SIG-M5 treated with dmso at 0.1 percent for 504 hours (cell line): Measurements from ENCODE around the gene BEST1.

Source experiments
- DNase-seq: peaks from one replicate; lab custom pipeline; 2025; ENCODE audit not compliant: unreplicated experiment; lab: John Stamatoyannopoulos, UW

Gene BEST1

DNA sequence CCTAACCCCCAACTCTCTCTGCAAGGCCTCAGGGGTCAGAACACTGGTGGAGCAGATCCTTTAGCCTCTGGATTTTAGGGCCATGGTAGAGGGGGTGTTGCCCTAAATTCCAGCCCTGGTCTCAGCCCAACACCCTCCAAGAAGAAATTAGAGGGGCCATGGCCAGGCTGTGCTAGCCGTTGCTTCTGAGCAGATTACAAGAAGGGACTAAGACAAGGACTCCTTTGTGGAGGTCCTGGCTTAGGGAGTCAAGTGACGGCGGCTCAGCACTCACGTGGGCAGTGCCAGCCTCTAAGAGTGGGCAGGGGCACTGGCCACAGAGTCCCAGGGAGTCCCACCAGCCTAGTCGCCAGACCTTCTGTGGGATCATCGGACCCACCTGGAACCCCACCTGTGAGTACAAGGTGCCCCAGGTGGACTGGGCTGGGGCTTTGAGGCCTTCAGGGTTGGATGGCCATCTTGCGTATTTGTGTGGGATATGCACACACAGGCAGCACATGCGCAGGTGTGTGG is at the start of gene BEST1:
TSS of gene BEST1 (plus strand) at position 317 of the 513 bp plus-strand sequence. CDS start 1,456 bp downstream, outside the sequence.
- no peak for DNase-seq

DNA sequence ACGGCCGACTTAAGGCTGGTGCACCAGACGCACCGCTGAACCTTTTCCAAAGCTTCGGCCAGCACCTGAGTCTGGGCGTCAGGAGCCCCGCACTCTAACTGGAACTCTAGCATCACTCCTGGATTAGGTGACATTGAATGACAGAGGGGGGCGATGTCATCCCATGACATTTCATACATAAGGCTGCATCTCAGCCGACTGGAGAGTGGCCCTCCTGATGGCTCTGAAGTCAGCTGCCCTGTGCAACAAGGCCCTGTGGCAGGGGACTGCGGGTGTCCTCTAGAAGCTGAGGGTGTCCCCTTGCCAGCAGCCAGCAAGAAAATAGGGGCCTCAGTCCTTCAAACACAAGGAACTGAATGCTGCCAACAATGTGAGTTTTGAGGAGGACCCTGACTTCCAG is 48.8 kb upstream of the BEST1 start:
- no peak for DNase-seq

DNA sequence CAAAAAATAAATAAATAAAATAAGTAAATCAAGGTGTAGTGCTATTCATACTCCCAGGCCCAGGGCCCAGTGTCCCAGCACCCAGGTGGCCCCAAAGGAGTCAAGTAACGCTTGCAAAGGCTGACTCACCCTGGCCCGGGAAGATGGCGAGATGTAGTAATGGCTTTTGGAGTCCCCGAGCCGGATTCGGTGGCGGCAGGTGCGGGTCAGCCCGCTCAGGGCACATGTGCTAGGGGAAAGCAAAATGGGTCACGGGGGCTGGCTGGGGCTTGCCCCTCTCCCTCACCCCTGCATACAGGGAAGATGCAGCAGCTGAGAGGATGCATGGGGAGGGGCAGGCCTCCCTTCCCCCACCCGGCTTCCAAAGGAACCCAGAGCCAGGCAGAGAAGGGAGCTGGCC is 47.8 kb upstream of the BEST1 start:
- DNase-seq: no peak

DNA sequence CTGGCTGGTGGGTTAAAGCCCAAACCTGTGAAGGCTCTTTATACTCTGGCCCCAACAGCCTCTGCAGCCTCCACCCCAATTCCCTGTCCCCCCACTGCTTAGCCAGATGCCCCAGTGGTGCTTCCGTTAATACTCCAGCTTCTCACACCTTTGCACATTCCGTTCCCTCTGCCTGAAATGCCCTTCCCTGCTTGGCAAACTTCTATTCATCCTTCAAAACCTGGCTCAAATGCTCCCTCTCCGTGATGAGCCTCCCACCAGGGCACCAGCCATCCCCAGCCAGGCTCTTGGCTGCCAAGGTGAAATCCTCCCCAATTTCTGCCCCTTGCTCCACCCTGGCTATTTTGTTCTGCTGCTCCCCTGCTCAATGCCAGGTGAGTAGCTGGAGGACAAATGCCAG is 46.3 kb upstream of the BEST1 start:
- no peak for DNase-seq

DNA sequence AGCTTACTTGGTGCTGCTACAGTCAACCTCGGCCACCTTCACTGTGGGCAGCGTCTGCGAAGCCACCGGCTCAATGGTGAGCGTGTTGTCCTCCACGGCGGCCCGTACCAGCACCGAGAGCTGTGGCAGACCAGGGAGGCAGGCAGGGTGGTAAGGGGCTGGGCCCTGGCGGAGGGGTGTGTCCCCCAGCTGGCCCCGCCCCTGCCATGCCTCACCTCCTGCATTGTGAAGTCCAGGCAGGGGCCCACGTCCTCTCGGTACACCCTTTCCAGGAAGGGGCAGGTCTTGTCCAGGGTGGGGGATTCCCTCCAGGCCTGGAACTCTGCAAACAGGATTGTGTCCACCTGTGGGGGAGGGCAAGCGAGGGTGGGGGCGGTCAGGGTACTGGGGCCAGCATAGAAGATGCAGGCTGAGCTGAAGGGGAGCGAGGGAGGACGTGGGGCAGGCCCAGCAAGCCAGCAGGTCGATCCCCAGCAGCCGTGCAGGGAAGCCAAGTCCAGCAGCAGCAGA is 45.6 kb upstream of the BEST1 start:
- no peak for DNase-seq

DNA sequence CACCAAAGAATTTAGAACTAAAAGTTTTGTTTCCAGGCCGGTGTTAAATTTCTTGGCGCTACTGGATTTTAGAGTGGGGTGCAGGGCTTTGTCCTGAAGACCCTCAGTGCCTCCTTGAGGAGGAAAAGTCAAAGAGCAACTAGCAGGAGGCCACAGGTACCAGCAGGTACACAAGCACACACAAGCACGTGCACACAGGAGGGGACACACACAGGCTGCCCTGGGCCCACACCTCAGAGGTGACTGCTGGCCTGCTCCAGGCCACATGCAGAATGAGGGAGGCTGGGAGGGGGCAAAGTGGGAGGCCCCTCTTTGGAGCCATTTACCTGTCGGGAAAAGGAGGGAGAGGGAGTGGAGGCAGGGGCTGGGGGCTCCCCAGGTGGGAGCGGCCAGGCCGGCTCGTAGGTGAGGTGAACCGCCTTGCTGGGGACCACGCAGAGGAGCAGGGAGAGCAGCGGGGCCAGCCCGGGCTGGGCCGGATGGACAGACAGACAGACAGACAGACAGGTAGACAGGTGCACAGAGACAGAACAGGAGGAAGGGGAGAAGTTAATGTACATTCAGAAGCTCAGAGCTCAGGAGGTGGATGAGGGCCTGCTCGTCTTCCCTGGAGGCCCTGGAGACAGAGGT is 45.0 kb upstream of the BEST1 start:
- no peak for DNase-seq

DNA sequence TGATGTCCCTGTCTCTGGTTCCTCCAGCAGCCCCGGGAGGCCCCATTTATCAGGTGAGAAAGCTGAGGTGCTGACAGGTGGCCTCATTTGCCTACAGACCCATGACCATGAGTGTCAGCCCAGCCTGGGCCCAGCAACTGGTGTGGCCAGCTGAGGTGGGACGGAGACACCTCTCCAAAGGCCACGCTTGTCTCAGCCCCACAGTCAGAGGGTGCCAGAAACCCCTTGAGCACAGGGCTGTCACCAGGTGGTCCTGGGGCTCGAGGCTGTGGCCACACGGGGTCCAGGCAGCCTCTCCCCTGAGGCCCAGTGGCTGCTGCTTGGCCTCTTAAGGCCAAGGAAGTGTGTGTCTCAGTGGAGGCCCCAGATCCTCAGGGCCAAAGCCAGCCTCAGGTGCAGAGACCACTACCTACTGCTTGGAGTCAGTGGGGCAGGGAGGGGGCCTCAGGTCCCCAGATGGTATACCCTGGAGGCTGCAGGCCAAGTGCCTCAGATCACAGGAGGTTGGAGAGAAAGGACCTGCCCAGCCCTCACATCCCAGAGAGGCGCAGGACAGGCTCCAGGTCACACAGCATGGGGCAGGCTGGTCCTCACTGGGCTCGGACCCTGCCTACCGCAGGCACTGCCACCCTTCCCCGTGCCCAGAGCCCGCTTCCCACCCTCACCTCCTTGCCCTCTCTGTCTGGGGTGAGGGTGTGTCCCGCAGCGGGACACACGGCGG is 44.2 kb upstream of the BEST1 start:
- no peak for DNase-seq

DNA sequence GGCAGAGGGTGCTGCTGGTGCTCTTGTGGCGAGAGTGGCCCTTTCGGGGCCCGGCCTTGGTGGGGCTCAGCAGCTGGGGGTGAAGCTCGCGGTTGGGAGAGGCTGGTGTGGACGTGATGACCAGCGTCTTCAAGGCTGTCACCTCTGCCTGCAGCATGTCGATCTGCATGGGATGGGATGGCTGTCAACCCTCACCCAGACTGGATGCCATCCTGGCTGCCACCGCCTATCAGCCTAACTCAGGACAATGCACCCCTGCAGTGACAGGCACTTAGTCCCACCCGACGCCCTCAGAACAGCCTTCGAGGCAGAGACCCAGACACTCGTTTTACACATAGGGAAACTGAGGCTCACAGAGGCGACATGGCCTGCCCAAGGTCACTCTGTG is 43.6 kb upstream of the BEST1 start:
- DNase-seq: no peak

DNA sequence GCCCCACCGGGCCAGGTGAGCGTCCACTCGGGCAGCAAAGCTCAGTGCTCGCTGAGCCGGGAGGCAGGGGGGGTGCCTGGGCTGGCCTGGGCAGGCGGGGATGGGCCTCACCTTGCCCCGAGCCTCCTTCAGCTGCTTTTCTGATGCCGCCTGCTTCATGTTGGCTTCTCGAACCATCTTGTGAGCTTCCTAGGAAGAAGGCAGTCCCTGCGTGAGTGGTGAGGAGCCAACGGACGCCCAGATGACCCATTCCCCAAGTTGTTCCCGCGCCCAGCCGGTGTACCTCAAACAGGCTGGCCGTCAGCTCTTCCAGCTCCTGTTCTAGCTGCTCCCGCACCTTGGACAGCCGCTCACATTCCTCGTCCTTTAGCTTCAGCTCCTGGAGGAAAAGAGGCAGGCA is 42.9 kb upstream of the BEST1 start:
- DNase-seq: no peak

DNA sequence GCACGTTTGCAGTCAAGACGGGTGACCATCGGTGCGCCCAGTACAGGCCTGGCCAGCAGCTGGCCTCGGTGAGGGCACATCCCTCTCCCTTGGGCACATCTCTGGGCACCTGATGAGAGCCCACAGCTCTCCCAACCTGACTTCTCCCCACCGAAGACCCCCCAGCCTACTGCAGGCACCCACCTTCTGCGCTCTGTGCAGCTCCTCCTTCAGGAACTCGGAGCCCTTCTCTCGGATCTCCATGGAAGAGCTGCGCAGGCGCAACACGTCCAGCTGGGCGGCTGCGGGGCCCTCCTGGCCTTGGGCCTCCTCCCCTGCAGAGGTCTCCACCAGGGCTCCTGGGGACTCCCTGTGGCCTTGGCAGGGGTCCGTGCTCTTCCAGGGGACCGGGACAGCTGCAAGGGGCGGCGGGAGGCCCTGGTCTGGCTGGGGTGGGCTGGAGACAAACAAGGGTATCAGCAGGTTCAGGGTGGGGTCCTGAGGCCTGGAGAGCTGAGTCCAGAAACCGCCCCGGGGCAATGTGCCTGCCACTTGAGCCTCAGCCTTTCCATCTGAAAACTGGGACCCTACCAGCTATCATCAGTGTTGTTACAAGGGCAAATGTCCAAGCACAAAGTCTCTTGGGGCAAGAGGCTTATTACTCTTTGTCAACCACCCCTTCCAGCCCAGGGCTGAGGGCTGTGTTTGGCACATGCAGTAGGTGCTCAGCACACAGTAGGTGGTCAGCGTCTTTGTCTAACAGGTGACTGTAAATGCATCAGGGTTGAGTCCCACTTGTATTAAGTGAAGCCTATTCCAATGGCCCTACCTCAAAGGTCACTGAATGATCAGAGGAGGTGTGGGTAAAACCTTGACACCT is 42.1 kb upstream of the BEST1 start:
- DNase-seq: no peak

DNA sequence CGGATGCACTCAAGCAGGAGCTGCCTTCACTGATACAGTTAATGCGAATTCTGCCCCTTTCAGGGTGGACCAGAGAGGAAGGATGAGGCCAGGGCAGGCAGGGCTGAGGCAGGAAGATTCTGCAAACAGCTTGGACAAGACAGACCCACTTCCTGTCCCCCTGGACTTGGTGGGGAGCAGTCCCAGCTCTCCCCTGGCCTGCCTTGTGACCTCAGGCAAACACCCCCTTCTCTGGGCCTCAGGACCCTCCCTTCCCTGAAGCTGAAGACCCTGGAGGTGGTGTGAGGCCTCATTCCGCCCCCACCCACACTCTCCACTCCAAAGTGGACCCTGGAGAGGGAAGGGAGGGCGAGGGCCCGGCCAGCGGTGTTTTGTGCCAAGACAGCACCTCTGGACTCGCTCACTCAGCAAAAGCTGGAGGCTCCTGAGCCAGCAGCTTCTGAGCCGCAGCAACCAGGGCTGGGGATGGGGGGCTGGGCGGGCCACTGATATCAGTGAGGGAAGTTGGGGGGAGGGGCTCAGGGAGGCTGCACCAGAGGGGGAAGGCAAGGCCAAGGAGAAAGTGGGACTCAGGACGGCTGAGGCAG is 41.3 kb upstream of the BEST1 start:
- no peak for DNase-seq

DNA sequence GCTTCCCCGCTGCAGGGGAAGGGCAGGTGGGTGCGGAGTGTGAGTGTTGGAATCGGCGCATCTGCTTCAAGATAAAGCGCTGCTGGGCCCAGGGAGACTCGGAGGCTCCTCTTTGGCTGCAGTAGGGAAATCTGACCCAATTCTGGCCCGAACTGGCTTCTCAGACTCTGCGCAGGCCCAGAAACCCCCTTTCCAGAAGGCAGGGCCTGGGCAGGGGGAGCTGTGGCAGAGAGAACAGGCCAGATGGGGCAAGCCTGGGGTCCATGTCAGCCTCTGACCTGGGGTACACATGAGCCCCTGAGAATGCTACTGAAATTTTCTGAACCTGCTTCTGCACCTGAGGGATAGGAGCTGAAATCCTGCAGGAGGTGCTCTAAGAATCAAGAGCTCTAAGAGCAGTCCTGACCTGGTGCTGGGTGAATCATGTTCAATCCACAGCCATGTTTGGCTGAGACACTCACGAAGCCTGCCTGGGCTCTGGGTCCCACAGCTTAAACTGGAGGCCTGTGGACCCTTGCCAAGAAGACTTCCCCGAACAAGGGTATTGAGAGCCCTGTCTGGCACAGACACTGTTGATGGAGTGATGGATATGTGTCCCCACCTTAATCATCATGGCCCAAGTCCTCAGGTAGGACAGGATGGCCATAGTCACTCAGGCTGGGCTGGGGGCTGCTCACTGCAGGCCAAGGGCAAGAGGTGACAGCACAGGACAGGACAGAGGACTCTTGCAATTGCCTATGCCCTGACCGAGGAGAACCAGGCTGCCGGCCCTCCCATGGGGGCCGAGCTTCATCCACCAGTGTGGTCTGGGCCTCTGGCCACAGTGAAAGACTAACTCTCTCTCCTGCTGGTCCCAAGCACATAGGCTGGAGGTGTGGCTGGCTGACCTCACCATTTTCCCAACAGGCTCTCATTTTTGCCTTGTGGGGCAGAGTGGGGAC is 39.7 kb upstream of the BEST1 start:
- DNase-seq: no peak

DNA sequence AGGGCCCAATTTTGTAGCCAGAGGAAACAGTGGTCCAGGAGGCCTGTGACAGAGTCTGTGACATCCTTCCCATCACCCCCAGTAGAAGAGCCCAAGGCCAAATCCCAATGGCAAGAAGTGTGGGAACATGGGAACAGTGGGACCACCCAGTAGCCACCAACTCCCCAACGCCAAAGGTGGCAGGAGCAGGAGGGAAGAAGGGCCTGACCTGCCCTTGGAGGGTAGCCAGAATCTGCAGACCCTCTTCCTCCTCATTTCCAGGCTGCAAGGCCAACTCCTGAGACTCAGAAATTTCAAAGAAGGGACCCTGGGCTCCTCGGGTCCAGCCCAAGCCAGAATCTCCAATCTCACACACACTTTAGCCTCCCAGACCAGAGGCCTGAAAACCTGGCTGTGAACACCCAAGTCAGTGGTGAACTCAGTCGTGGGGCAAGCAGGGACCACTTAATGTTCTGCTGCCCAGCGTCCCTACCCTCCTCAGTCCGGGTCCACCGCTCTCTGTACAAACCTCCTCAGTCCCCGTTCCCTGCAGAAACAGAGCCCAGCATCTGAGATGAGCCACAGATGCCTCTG is 38.9 kb upstream of the BEST1 start:
- DNase-seq: no peak

DNA sequence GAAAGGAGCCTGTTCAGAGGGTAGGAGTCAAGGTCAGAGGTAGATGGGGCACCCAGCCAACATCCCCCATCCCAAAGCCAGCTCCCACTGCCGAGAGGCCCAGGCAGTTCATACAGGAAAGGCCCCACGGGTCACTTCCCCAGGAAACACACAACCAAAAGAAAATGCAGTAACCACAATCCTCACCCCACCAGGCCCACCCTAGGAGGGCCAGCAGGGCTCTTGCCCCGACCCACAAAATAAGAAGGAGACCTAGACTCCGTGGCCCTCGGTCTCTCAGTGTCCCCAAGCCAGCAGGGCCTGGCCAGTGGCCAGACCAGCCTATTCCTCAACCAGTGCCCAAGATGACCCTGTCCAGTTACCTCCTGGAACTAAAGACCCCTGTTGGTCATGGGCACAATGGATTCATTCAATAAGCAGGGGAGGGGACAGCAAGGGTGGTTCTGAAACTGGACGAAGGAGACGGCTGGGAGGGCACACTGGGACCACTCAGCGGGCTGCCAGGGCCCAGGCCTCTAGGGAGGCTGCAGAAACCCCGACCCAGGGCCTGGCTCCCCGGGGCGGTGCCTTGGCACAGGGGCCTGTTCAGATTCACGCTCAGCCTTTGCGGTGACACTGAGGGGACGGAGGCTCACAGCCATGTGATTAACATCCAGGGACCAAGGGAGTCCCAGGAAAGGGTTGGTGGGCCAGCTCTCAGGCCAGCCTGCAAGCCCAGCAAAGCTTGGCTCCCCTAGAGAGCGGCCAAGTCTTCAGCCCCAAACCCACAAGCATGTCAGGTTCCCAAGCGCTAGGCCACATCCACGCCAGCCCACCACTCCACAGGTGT is 38.2 kb upstream of the BEST1 start:
- DNase-seq: no peak

DNA sequence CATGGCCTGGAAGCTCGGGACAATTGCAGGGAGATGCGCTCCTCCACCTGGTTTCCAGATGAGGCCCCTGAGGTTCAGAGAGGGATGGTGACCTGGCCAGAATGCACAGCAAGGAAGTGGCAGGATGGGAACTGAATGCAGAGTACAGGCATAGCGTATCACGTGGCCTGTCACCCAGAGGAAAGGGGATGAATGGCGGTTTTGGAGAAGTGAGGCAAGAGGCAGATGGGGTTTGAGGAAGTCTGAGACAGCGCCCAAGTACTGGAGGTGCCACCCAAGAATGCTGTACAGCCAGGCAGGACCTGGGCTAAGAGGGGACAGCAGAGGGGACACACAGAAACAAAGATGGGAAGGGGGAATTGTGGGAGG is 37.6 kb upstream of the BEST1 start:
- DNase-seq: peak; percentile 84

DNA sequence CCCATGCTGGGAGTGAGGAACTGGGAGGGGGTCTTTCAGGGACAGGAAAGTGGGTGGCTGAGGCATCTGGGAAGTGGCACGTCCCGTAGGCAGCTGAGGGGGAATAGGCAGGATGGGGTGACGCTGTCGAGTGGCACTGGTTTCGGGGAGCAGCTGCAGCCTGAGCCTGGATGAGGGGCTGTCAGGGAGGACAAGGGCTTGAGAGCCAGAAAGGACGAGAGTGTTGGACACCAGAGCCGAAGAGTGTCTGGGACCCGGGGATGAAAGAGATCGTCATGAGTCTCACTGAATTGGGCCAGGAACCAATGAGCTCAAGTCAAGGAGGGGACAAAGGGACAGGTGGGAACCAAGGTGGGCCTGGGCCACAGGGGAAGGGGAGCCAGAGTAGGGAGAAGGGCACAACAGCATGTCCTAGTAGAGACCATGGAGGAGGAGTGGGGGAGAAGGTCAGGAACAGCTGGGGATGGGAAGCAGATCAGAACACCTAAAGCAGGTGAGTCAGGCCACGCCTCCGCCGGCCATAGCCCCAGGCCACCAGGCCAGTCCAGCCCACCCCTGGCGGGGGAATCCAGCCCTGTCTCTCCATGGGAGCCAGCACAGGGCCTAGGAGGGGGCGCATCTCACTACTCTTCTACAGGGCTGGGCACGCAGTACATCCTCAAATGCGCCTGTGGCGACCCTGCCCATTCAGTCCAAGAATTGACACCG is 37.0 kb upstream of the BEST1 start:
- no peak for DNase-seq

DNA sequence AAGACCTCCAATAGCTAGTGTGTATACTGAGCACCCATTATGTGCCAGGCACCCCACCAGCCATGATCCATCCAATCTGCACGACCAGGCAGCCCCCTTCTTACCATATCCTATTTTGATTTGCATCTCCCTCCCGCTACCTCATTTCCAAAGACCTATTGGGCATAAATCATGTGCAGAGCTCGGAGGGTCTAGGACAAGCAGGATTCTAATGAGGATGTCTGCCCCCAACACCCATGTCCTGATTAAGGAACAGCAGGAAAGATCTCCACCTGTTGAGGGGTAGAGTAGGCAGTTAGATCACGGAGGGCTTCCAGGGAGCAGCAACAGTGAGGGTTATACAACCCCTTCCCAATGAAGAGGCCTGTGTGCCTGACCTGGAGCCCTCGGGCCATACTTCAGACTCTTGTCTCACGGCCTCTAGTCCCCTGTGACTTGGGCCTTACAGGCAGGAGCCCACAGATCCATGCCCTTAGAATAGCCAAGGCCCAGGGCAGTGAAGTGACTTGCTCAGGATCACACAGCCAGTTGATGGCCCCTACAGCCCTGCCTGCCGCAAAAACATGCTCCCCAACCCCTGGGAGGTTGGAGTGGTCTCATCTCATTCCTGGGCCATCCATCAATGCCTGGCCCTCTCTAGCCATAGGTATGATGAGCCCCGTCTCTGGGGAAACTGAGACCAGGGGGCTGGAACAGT is 36.3 kb upstream of the BEST1 start:
- DNase-seq: no peak
